Endothelial cell of umbilical vein (primary cell): ENCODE results near the gene SLC37A1.

ENCODE experiments used
- CTCF ChIP-seq, 2 donors: IDR thresholded peaks; 1 replicate in 1 of 2; 2 replicates in 1 of 2; pipeline ENCODE4 v1.5.1; 2011; ENCODE audit warnings: low read length in 2 of 2, mild to moderate bottlenecking in 2 of 2, moderate library complexity in 2 of 2, control low read depth in 1 of 2, inconsistent platforms in 1 of 2, low read depth in 1 of 2; ENCODE audit not compliant: insufficient read depth in 1 of 2; ENCODE audit errors: extremely low read depth in 1 of 2
- EZH2 ChIP-seq: IDR thresholded peaks from 2 replicates; pipeline ENCODE4 v1.6.1; 2012; ENCODE audit warnings: borderline replicate concordance, low read depth, mild to moderate bottlenecking, moderate library complexity, low read length, inconsistent platforms; ENCODE audit not compliant: severe bottlenecking
- FOS ChIP-seq: IDR thresholded peaks from 2 replicates; pipeline ENCODE4 v1.6.1; 2011; ENCODE audit warnings: mild to moderate bottlenecking, low read length, moderate library complexity, borderline replicate concordance; ENCODE audit not compliant: insufficient read depth
- JUN ChIP-seq: IDR thresholded peaks from 2 replicates; pipeline ENCODE4 v1.6.1; 2011; ENCODE audit warnings: borderline replicate concordance, low read depth; ENCODE audit not compliant: insufficient read length, insufficient read depth
- MAX ChIP-seq: IDR thresholded peaks from 2 replicates; pipeline ENCODE4 v1.6.1; 2011; ENCODE audit not compliant: insufficient read depth, insufficient read length
- POLR2A ChIP-seq: IDR thresholded peaks from 2 replicates; pipeline ENCODE4 v1.6.1; 2012; ENCODE audit warnings: low read depth, mild to moderate bottlenecking, control low read depth, low read length
- POLR2AphosphoS5 ChIP-seq: IDR thresholded peaks from 2 replicates; pipeline ENCODE4 v1.6.1; 2012; ENCODE audit warnings: low read depth, mild to moderate bottlenecking, control low read depth, low read length, moderate library complexity; ENCODE audit not compliant: insufficient read depth

DNA sequence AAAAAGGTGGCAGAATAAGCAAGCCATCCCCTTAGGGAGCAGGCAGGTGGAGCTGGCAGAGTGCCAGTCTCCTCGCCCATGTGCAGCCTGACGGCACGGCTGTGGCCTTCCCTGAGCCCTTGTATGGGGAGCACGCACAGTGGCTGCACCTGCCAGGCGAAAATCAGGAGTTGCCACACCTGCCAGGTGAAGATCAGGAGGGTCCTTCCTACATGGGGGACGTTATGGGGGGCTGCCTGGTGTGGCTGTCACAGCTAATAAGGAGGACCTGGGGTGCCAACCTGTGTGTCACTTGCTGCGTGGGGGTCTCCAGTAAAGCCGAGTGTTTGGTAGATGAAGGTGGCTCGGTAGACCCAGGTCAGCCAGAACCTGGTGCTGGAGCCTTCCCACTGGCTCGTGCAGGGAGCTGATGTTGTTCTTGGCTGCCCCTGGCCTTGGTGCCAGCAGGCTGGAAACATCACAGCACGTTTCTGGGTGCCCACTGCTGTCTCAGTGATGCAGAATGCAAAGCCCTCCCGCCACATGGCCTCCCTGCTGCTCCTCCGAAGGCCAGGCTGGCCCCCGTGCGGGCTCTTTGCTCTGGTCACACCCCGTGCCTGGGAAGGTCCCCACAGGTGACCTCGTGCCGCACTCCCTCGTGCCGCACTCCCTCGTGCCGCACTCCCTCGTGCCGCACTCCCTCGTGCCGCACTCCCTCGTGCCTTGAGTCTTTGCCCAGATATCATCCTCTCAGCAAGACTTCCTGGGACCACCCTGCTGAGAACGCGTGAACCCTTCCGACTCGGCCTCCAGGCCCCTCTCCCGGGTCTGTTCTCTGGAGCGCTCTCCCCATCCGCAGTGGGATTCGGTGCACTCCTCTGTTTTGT, 55.4 kb downstream of the SLC37A1 start:
- TF ChIP-seq EZH2 (no peak), POLR2AphosphoS5 (no peak), POLR2A (no peak), CTCF (IDR thresholded peaks at IDR 0.05; ENCODE audit: extremely low read depth in 1 of 2, insufficient read depth in 1 of 2, low read depth in 1 of 2, low read length in 2 of 2) (no peak), MAX (no peak), FOS (no peak), JUN (no peak)
